ACHN (cell line): ENCODE data around the gene ZNF609.
"Not testable (repeated sequence)": the region's sequence is repeated elsewhere in the genome, so short reads cannot be mapped to it uniquely, and the experiment has no call there.

ENCODE experiments used
- DNase-seq: peaks from one replicate; pipeline ENCODE4 v3.0.0-alpha.2; 2015
- in situ Hi-C: cut with HindIII; loops from 2 replicates; pipeline ENCODE4 v1.10.0; 2017; ENCODE audit warnings: low sequenced_read_pairs, low pct_ligation_motif_present, low pct_unique_long_range_greater_than_20kb

ZNF609 gene

DNA sequence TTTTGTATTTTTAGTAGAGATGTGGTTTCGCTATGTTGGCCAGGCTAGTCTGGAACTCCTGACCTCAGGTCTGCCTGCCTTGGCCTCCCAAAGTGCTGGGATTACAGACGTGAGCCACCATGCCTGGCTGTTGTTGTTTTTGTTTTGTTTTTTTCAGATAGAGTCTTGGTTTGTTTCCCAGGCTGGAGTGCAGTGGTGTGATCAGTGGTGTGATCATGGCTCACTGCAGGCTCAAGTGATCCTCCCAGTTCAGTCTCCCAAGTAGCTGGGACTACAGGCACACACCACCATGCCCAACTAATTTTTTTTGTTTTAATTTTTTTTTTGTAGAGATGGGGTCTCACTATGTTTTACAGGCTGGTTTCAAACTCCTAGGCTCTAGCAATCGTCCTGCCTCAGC, 172.3 kb downstream of the ZNF609 start:
- DNase-seq, in situ Hi-C loops: not testable (repeated sequence)

DNA sequence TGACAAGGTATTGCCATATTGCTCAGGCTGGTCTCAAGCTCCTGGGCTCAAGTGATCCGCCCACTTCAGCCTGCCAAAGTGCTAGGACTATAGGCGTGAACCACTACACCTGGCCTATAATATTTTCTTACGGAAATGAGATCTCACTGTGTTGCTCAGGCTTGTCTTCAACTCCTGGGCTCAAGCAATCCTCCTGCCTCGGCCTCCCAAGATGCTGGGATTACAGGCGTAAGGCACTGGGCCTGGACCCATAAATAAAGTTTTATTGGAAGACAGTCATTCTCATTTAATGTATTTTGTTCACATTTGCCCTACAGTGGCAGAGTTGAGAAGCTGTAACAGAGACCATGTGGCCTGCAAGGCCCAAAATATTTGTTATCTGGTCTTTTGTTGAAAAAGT, 173.0 kb downstream of the ZNF609 start:
- in situ Hi-C loops, result no loop called here
- DNase-seq, result no peak

DNA sequence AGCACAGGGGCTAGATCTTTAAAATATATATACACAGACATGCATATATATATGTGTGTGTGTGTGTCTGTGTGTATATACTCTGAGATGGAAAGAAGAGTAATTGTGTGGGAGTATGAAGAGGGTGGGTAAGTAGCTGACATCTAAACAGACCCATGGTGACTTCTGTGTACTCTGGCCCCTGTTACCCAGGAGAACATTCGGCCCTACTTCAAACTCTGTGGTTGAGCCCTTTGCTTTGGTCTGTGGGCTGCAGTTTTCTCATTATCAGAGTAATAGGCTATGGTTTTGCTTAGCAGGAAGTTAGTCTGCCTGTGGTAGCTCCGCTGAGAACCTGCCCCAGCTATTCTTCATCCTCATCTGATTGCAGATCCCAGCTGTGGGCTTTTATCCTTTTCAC, 173.6 kb downstream of the ZNF609 start:
- no peak for DNase-seq
- in situ Hi-C loops, result no loop called here

DNA sequence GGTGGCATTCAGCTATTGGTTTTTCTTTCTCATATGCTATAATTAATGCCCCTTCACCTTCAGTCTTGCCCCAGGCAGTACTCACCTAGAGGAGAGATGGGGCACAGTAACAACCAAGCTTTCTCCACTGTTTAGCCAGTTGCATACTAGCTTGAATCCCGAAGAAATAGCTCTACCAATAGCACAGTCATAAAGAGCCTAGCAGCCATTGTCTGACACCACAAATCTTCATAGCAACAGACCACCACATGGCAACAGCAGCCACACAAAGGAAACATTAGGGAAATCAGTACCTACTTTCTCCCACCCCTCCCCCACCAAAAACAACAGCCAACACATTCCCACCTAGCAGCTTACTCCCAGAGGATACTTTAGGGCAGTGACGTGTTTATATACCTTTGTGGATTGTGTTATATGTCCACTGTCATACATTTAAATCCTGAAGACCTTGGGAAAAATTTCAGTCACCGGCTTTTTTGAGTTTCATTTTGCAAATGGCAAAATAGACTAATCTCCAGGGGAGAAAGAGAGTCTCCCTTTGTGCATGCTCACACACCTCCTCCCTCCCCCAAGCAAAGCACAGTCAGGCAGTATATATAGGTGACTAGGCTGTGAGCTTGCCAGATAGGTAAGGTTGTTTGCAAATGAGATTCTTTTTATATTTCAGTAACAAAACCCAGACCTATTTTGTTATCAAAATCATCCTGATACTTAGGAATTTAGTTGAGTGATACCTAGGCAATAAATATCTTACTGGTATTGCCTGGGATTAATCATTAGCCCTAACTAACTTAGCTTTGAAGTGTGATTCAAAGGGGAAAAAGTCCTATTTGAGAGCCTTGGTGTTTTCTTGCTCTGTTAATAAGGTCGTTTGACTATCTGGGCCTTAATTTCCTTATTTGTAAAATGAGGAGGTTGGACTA, 174.5 kb downstream of the ZNF609 start:
- in situ Hi-C loops, result no loop called here
- peak; percentile 33 for DNase-seq

DNA sequence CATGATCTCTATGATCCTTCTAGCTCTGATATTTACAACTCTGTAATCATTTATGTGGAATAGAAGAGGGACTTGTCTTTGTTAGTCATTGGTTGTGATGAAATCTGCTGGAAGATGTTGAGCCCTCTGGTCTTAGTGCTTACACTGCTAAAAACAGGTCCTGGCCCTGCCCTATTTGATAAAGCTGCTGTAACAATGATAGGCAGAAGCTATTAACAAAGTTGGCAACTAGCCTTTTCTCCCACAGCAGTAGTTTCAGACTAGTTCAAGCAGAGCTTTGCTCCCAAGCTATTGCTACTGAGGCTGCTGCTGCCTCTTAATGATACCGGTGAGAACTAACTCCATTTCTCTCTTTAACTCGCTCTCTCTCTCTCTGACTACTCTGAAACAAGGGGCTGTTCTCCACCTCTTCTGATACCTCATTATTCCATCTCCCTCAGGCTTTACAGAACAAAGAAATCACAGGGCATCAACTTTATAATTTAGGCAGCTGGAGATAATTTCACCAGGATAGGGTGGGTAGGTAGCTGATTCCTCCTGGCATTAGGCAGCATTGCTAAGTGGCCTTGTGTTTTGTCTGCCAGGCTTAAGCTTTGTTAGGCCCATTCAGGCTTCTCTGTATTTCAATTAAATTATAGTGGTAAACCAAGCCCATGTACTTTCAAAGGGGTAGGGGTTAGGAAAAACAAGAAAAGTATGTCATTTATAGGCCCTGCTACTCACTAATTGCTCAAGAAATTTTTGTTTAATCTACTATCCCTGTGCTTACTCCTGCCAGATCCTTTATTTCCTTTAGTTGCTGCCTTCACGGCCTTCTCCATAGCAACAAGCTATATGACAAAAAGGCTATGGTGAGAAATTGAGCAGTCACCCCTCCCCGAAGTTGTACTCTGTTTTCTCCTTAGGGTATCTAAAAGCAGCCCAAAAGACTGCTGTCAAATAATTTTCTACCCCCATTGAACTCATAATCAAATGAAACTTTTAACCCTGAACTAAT, 175.4 kb downstream of the ZNF609 start:
- DNase-seq, result peak; percentile 48
- in situ Hi-C loops, result no loop called here

DNA sequence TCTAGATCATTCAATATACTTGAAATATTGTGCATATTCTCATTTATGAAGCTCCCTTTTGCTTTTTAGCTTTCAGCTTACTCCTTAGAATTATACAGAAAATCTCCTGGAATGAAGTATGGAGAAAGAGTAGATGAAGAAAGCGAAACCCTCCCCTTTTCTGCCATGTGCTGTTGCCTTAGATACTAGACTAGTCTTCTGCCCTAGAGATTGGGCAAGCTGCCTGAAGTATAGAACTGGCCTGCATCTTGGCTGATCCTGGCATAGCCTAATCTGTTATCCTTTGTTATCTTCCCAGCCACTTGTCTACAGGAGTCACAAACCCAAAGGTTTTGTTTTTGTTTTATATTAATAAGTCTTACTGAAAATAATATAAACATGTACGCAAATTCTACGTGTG, 176.2 kb downstream of the ZNF609 start:
- in situ Hi-C loops, result no loop called here

DNA sequence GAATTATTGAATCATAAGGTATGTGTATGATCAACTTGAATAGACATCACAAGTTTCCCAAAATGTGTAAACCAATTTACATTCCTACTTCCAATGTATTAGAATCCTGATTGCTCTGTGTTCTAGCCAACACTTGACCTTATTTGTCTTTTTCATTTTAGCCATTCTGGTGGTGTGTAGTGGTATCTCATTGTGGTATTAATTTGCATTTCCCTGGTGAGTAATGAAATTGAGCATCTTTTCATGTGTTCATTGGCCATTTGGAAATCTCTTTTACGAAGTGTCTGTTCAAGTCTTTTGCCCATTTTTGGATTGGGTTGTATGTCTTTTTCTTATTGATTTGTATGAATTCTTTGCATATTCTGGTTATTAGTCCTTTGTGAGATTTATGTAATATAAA, 177.0 kb downstream of the ZNF609 start:
- in situ Hi-C loops, result no loop called here
- DNase-seq, result no peak

More for the DNA sequence above, 176.2 kb downstream of the ZNF609 start:
- DNase-seq, result no peak

DNA sequence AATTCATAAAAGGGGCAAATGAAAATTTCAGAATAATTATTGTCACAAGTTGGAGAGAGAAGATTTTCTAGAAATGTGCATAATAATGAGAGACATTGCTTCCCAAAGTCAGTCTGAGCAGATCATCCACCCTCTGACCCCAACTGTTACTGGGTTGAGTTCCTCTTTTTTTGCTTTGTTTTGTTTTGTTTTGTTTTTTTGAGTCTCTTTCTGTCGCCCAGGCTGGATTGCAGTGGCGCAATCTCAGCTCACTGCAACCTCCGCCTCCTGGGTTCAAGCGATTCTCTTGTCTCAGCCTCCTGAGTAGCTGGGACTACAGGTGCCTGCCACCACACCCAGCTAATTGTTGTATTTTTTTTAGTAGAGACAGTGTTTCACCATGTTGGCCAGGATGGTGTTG, 179.4 kb downstream of the ZNF609 start:
- DNase-seq, in situ Hi-C loops: not testable (repeated sequence)

DNA sequence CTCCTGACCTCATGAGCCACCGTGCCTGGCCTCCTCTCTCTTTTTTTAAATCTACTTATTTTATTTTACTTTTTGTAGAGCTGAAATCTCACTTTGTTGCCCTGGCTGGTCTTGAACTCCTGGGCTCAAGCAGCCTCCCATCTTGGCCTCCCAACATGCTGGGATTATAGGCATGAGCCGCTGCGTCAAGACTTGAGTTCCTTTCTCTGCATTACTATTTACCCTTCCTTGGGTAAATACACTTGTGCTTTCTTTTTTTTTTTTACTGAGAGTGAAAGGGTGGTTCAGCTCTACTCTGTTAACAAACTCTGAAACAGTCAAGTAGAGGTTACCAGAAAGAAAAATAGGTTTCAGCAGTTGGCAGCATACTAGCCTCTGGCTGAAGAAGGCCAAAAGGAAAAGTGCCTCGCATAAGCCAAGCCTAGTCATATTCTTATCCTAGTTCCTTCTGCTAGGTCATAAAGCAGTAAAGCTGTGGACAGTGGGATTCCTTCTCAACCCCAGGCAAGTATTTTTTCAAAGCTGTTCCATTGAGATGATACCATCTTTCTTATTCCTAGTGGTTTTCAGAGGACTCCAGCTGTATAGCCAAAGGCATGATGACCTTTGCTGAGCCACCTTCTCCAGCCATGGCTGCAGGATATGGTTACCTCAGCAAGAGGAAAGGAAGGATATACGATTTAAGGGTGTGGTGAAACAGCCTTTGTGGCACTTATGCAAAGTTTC, 179.9 kb downstream of the ZNF609 start:
- no peak for DNase-seq
- in situ Hi-C loops, result no loop called here

DNA sequence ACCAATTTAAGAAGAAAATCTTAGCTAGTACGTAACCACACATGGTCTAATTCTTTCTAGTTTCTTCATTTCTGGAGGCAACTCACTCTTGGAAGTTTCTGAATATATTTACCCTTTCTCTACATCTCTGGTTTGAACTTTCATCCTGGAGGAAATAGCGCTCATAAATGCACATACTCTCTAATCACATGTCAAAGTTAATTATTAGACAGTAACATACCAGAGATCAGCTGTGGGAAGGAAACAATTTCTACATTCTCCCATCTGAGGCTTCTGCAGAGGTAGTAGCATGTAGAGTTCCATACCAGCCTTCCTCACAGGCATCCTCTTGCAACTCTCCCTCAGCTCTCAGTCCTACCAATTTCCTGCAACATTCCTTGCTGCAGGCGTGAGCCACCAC, 182.5 kb downstream of the ZNF609 start:
- in situ Hi-C loops, result no loop called here
- peak; percentile 28 for DNase-seq

DNA sequence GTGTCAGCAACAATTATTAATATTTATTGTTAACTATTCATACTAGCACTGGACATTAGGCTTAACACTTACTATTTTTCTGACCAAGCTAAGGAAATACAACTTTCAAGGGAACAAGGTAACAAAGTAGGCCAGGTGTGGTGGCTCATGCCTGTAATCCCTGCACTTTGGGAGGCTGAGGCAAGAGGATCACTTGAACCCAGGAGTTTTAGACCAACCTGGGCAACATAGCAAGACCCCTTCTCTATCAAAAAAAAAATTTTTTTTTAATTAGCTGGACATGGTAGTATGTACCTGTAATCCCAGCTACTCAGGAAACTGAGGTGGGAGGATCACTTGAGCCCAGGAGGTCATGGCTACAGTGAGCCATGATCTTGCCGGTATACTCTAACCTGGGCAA, 183.3 kb downstream of the ZNF609 start:
- DNase-seq, result no peak
- in situ Hi-C loops, result no loop called here

DNA sequence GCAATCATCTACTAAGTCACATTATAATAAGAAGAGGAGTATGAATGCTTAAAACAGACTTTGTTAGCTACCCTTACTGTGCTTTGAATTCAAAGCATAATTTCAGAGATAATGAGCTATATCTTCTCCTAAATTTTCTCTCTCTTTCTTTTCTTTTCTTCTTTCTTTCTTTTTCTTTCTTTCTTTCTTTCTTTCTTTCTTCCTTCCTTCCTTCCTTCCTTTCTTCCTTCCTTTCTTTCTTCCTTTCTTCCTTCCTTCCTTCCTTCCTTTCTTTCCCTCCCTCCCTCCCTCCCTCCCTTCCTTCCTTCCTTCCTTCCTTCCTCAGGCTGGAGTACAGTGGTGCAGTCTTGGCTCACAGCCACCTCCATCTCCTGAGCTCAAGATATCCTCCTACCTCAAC, 184.4 kb downstream of the ZNF609 start:
- in situ Hi-C loops, DNase-seq: not testable (repeated sequence)

DNA sequence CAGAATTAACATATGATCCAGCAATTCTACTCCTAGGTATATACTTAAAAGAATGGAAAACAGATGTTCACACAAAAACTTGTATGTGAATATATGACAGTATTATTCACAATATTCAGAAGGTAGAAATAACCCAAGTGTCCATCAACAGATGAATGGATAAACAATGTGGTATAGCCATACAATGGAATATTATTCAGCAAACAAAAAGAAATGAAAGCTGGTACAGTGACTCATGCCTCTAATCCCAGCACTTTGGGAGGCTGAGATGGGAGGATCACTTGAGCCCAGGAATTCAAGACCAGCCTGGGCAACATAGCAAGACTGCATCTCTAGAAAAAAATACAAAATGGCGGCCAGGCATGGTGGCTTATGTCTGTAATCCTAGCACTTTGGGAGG, 185.6 kb downstream of the ZNF609 start:
- no peak for DNase-seq
- in situ Hi-C loops, result no loop called here

DNA sequence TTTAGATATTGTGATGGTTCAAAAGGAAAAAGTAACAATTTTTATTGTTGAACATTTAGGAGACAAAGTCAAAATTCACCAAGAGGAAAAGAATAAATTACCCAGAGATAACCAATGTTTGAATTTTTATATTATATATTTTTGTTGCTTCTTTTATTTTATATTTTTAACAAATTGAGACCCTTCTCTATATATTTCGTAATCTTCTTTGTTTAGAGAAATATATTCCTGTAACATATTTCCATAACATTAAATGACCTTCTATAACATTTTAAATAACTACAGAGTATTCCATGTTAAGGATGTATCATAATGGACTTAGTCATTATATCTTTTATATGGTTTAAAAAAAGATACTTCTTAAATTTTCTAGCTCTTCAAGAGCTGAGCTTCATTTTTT, 187.0 kb downstream of the ZNF609 start:
- in situ Hi-C loops, result no loop called here
- no peak for DNase-seq

DNA sequence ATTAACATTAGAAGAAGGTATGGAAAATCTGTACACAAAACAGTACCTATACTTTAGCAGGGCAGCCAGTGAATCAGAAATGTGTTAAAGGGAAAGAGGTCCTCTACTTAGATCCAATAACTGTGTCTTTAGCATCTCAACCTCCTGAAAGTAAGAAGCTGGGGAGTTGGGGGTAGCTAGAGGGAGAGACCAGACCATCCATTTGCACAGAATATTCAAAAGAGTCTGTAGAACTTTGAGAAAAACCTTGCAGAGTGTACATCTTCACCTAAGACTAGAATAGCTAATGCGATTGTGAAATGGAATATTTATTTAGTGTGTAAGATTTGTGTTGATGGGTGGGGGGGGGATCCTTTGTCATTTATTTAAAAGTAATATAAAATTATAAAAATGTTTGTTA, 190.2 kb downstream of the ZNF609 start:
- in situ Hi-C loops, result no loop called here
- no peak for DNase-seq

DNA sequence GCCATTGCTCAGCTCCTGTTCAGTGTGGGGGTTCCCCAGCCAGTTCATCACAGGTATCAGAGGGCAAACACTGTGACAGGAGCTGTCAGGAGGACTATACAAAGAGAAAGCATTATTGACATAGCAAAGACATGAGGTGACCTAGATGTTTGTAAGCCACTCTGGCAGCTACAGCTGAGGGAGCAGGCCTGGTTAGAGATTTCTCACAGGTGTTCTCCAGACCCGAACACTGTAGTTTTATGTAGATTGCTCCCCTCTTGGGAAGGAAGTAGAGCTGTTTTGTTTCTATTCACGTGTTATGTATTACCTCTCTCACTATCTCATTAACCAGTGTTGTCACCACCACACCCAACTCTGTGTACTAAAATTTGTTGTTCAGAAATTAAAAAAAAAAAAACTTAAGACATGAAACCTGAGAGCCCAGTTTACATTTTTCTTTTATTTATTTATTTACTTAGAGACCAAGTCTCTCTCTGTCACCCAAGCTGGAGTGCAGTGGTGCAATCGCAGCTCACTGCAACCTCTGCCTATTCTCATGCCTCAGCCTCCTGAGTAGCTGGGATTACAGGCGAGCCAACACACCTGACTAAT, 191.3 kb downstream of the ZNF609 start:
- in situ Hi-C loops, result no loop called here
- no peak for DNase-seq

DNA sequence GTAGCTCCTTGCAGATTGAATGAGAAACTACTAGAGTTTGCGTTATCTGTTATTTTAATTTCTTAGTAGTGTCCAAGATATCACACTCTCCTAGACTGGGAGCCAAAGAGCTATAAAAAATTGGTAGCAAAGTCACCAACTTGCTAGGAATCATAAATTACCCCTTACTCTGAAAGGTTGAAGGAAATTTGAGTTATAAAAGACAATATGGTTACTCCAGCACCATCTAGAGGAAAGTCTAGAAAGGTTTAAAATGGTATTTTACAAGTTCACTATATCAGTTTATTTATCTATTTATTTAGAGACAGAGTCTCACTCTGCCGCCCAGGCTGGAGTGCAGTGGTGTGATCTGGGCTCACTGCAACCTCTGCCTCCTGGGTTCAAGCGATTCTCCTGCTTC, 193.4 kb downstream of the ZNF609 start:
- in situ Hi-C loops, result no loop called here
- peak; percentile 17 for DNase-seq

DNA sequence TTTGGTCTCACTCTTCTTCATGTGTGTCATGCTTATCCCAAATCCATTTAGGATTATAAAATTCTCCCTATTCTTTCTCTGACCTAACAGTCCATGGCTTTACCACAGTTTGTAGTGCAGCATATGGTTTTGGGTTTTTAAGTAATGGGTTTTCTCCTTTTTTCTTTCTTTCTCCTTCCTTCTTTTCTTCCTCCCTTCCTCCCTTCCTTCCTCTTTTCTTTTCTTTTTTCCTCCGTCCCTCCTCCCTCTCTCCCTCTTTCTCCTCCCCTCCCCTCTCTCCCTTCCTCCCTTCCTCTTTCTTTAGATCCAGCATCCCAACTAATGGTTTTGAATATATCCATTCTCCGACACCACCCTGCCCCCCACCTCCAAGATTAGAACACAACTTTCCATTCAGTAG, 196.1 kb downstream of the ZNF609 start:
- DNase-seq, result no peak
- in situ Hi-C loops, result no loop called here
